Upper lobe of left lung (tissue), 6 donors: ENCODE results near the gene PGBD5. TPM values are rescaled to one million over a fixed set of nuclear protein-coding genes. Genes with fewer than 3 reads are reported as not detected.

Experiments used
- ATAC-seq, 2 donors: fragments of 200-7000 bp; cut with Tn5 transposase; one replicate each; pipeline ENCODE4 v1.9.1; 2022; ENCODE audit warnings: mild to moderate bottlenecking in 2 of 2, moderate library complexity in 2 of 2; ENCODE audit not compliant: low FRiP score in 2 of 2
- DNase-seq, 2 donors: peaks; one replicate each; pipeline ENCODE4 v3.0.0-alpha.2; 2019 to 2020
- H3K27ac ChIP-seq, 4 donors: fragments of 200-600 bp; sonication (generic); one replicate each; pipeline ENCODE4 v1.5.1; 2016 to 2019
- H3K27me3 ChIP-seq, 4 donors: fragments of 200-600 bp; sonication (generic); one replicate each; pipeline ENCODE4 v1.5.1; 2017 to 2019
- H3K36me3 ChIP-seq, 4 donors: fragments of 200-600 bp; sonication (generic); one replicate each; pipeline ENCODE4 v1.5.1; 2016 to 2019
- H3K4me1 ChIP-seq, 4 donors: fragments of 200-600 bp; sonication (generic); one replicate each; pipeline ENCODE4 v1.5.1; 2018 to 2019
- H3K4me3 ChIP-seq, 4 donors: fragments of 200-600 bp; sonication (generic); one replicate each; pipeline ENCODE4 v1.5.1; 2017 to 2019; ENCODE audit warnings: mild to moderate bottlenecking in 2 of 4, moderate library complexity in 1 of 4
- H3K9me3 ChIP-seq, 4 donors: fragments of 200-600 bp; sonication (generic); one replicate each; pipeline ENCODE4 v1.5.1; 2018 to 2019
- EP300 ChIP-seq, 4 donors: sonication (generic); formaldehyde crosslinking; IDR thresholded peaks; one replicate each; pipeline ENCODE4 v1.5.1; 2017; ENCODE audit warnings: antibody characterized with exemption in 4 of 4, control low read depth in 2 of 4
- POLR2A ChIP-seq, 4 donors: fragments of 450-650 bp; IDR thresholded peaks; one replicate each; pipeline ENCODE4 v1.5.1; 2016 to 2017; ENCODE audit warnings: antibody characterized with exemption in 4 of 4, mild to moderate bottlenecking in 2 of 4
- POLR2AphosphoS5 ChIP-seq, 2 donors: sonication (generic); formaldehyde crosslinking; IDR thresholded peaks; one replicate each; pipeline ENCODE4 v1.5.1; 2017; ENCODE audit warnings: antibody characterized with exemption in 2 of 2
- WGBS, 2 donors: methylation state at CpG; one replicate each; pipeline ENCODE4 v1.1.5; 2017 to 2018; 5-methylcytosine and 5-hydroxymethylcytosine counted together
- total RNA-seq, 6 donors: library from RNA; depleted of rRNA in 4 of 6; stranded (reverse); fragments of >200 nt in 4 of 6; gene quantifications; one replicate each; pipeline versions ENCODE4 v1.1.0 to v1.2.1, GENCODE V29; 2016 to 2021
- TF ChIP-seq, protein P1 (sequence below), 6 experiments: fragments of 450-650 bp in 4 of 6; fragments of 200-600 bp in 2 of 6; sonication (generic) in 2 of 6; IDR thresholded peaks; one replicate each; pipeline ENCODE4 v1.5.1; 2016 to 2019; ENCODE audit warnings: antibody characterized with exemption in 6 of 6
- donor health status: DM: no; HTN: no; CAD: no; lungs with moderate emphysema.
- donor health status: DM: no; HTN: yes; CAD: no; lungs with severe emphysema.

The PGBD5 gene
- total RNA-seq, 6 donors from 2014 or later = 0.78 to 5.0 (median 3.9) TPM

DNA sequence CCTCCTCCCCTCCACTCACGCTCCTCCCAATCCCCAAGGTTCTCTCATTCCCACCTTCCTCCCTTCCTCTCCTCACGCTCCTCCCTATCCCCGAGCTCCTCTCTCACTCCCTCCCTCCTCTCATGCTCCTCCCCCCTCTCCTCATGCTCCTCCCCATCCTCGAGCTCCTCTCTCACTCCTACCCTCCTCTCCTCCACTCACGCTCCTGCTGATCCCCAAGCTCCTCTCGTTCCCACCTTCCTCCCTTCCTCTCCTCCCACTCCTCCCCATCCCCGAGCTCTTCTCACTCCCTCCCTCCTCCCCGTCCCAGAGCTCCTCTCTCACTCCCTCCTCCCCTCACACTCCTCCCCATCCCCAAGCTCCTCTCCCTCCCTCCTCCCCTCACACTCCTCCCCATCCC lies 31.4 kb downstream of the PGBD5 start:
- Histone ChIP-seq H3K9me3 (no peaks in the 10 kb centered on the region), H3K4me3 (no peak overlapping the region), H3K27me3 (no peaks in the 10 kb centered on the region), H3K4me1 (no peaks in the 10 kb centered on the region), H3K36me3 (no peaks in the 10 kb centered on the region), H3K27ac (no peak overlapping the region)
- no peak for TF ChIP-seq EP300 (IDR thresholded peaks at IDR 0.05)
- TF ChIP-seq POLR2A (IDR thresholded peaks at IDR 0.05) = no peak
- TF ChIP-seq POLR2AphosphoS5 (IDR thresholded peaks at IDR 0.05) = no peak
- TF ChIP-seq, protein P1, sequence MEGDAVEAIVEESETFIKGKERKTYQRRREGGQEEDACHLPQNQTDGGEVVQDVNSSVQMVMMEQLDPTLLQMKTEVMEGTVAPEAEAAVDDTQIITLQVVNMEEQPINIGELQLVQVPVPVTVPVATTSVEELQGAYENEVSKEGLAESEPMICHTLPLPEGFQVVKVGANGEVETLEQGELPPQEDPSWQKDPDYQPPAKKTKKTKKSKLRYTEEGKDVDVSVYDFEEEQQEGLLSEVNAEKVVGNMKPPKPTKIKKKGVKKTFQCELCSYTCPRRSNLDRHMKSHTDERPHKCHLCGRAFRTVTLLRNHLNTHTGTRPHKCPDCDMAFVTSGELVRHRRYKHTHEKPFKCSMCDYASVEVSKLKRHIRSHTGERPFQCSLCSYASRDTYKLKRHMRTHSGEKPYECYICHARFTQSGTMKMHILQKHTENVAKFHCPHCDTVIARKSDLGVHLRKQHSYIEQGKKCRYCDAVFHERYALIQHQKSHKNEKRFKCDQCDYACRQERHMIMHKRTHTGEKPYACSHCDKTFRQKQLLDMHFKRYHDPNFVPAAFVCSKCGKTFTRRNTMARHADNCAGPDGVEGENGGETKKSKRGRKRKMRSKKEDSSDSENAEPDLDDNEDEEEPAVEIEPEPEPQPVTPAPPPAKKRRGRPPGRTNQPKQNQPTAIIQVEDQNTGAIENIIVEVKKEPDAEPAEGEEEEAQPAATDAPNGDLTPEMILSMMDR (IDR thresholded peaks at IDR 0.05) = no peak
- DNase-seq (no peak), ATAC-seq (no peak)
- 79 to 89% methylated on average over 8 of the region's 8 CpGs for WGBS, 2 donors

DNA sequence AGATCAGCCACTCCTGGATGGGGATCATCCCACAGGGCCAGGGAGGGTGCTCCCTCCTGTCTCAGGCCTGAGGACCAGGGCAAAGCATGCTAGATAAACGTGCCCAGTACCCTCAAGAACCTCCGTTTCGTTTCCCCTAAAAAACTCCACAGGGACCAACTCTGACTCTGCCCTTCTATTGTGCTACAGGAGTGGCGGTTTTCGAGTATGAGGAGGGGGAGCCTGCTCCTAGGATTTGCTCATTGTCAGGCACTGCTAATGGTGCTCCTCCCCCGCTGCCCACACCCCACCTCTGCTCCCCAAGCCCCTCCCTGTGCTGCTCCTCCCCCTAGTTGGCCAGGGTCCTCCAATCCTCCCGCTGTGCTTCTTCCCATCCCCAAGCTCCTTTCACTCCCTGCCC lies 32.0 kb downstream of the PGBD5 start:
- Histone ChIP-seq H3K27me3 (no peaks in the 10 kb centered on the region), H3K4me1 (no peaks in the 10 kb centered on the region), H3K9me3 (no peaks in the 10 kb centered on the region), H3K27ac (no peak overlapping the region), H3K4me3 (no peak overlapping the region), H3K36me3 (no peaks in the 10 kb centered on the region)
- no peak for DNase-seq
- WGBS, 2 donors = 84 to 87% methylated on average over 7 of the region's 7 CpGs
- TF ChIP-seq, protein P1 (IDR thresholded peaks at IDR 0.05) = no peak
- TF ChIP-seq POLR2A (IDR thresholded peaks at IDR 0.05) (no peak), POLR2AphosphoS5 (IDR thresholded peaks at IDR 0.05) (no peak), EP300 (IDR thresholded peaks at IDR 0.05) (no peak)
- ATAC-seq = no peak

DNA sequence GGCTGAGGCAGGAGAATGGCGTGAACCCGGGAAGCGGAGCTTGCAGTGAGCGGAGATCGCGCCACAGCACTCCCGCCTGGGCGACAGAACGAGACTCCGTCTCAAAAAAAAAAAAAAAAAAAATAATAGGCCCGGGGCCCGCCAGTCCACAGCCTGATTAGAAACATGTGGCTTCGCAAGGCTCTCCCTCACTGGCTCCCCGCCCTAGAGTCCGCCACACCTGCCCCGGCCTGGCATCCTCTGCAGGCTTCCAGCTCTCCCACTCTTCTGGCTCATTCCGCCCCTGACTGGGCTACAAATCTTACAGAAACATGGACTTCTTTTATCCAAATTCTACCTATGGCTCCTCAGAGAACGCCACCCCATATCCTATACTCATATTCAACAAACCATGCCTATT lies 32.4 kb downstream of the PGBD5 start:
- 97 to 98% methylated on average over 18 of the region's 18 CpGs for WGBS, 2 donors
- Histone ChIP-seq H3K36me3 (no peaks in the 10 kb centered on the region), H3K27me3 (no peaks in the 10 kb centered on the region), H3K27ac (no peak overlapping the region), H3K9me3 (no peaks in the 10 kb centered on the region), H3K4me3 (no peak overlapping the region), H3K4me1 (no peaks in the 10 kb centered on the region)
- DNase-seq (no peak), ATAC-seq (no peak)
- TF ChIP-seq EP300 (IDR thresholded peaks at IDR 0.05) = no peak

- ATAC-seq = no peak
- Histone ChIP-seq H3K4me1 (no peaks in the 10 kb centered on the region), H3K9me3 (no peaks in the 10 kb centered on the region), H3K27me3 (no peaks in the 10 kb centered on the region), H3K4me3 (no peak overlapping the region), H3K36me3 (no peaks in the 10 kb centered on the region), H3K27ac (no peak overlapping the region)
- DNase-seq = no peak
- WGBS, 2 donors = 79 to 88% methylated on average over 9 of the region's 9 CpGs
- TF ChIP-seq POLR2A (IDR thresholded peaks at IDR 0.05) (no peak), EP300 (IDR thresholded peaks at IDR 0.05) (no peak), POLR2AphosphoS5 (IDR thresholded peaks at IDR 0.05) (no peak)
- TF ChIP-seq, protein P1 (IDR thresholded peaks at IDR 0.05) = no peak
These were observed 33.1 kb downstream of the PGBD5 start for GRCh38 chr1:230392920-230393521.

DNA sequence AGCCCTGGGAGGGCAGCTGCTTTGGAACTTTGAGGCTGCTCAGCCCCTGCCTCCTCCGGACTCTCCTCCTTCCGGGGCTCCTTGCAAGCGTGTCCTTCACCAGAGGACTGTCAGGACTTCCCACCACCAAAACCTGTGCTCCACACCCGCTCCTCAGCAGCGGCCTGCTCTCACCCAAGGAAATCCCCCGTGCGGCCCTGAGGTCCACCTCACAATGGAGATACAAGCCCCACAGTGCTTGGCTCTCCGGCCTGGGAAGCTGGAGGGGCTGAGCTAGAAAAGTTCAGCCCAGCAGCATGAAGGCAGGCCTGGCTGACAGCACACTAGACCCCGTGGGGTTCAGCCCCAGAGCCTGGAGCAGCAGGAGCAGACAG lies 33.6 kb downstream of the PGBD5 start:
- WGBS, 2 donors = 64 to 65% methylated on average over 3 to 8 of the region's 9 CpGs
- no peaks in the 10 kb centered on the region for H3K36me3 ChIP-seq
- TF ChIP-seq POLR2A (IDR thresholded peaks at IDR 0.05) (no peak), EP300 (IDR thresholded peaks at IDR 0.05) (no peak)
- DNase-seq (no peak), ATAC-seq (no peak)
- no peaks in the 10 kb centered on the region for H3K4me1 ChIP-seq
- H3K27me3 ChIP-seq = no peaks in the 10 kb centered on the region
- H3K9me3 ChIP-seq = no peaks in the 10 kb centered on the region
- no peak overlapping the region for H3K4me3 ChIP-seq
- H3K27ac ChIP-seq = no peak overlapping the region

DNA sequence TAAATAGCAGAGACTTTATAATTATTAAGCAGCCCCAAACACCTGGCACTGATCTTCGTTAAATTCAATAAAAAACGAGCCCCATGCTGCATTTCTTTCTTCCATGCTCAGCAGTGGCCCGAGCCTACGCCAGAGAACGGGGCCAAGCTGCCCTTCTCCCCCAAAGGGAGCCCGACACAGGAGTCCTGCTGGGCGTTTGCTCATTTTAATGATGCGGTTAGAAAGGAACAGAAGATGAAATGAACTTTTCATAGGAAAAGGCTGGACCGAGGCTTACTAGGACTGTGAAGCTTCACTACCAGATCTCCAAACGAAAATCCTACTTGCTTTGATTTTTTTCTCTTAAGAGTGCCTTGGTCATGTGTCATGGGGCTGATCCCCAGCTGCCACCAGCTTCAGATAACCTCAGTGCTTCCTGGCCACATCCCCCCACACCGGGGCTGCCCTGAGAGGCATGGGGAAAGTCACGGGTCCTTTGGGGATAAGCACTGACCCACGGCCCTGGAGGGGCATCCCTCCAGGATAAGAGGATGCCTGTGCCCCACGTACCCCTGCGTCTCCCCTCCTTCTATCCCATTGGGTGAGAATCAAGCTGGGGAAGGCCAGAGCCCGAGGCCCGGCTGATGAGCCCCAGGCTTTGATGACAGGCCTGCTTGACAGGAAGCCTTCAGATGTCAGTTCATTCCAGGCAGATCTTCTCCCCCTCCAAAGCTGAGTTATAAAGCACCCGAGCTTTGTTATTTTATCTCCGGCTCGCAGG lies 34.2 kb downstream of the PGBD5 start:
- no peak overlapping the region for H3K27ac ChIP-seq
- H3K27me3 ChIP-seq = no peaks in the 10 kb centered on the region
- DNase-seq (no peak), ATAC-seq (no peak)
- no peaks in the 10 kb centered on the region for H3K9me3 ChIP-seq
- no peak overlapping the region for H3K4me3 ChIP-seq
- H3K36me3 ChIP-seq = no peaks in the 10 kb centered on the region
- no peaks in the 10 kb centered on the region for H3K4me1 ChIP-seq
- TF ChIP-seq POLR2A (IDR thresholded peaks at IDR 0.05) (no peak), POLR2AphosphoS5 (IDR thresholded peaks at IDR 0.05) (no peak), EP300 (IDR thresholded peaks at IDR 0.05) (no peak)
- TF ChIP-seq, protein P1 (IDR thresholded peaks at IDR 0.05) = no peak
- WGBS, 2 donors = 50 to 52% methylated on average over 15 to 20 of the region's 20 CpGs
